ENCODE results near the gene DNAH9. TPM values are rescaled to one million over a fixed set of nuclear protein-coding genes. Genes with fewer than 3 reads are reported as not detected.

The DNAH9 gene
- polyA plus RNA-seq, 1 donor (not counting 4 experiments of a cell fraction or from before 2014, with no cell fraction given) = 0.42 TPM

GRCh38 chr17:11692688-11693087, 94.4 kb downstream of the DNAH9 start:
- Histone ChIP-seq H4K20me1 (ENCODE audit: control insufficient read depth, extremely low read depth, insufficient read depth, low read length) (no peaks in the 10 kb centered on the region), H3K9me1 (ENCODE audit: control insufficient read depth, extremely low read depth, insufficient read depth, low read length) (no peaks in the 10 kb centered on the region), H3K4me2 (ENCODE audit: control insufficient read depth, extremely low read depth, insufficient read depth, low read depth, low read length) (no peak overlapping the region), H3K36me3 (ENCODE audit: control insufficient read depth in 2 of 2, extremely low read depth in 1 of 2, insufficient read depth in 2 of 2, low read length in 2 of 2) (no peaks in the 10 kb centered on the region), H3K4me3 (ENCODE audit: control insufficient read depth in 2 of 3, extremely low read depth in 1 of 3, insufficient read depth in 2 of 3, low read depth in 1 of 3, low read length in 3 of 3) (no peak overlapping the region), H3K9ac (ENCODE audit: control insufficient read depth, extremely low read depth, insufficient read depth, low read length) (no peak overlapping the region), H3K27me3 (ENCODE audit: control insufficient read depth, extremely low read depth, insufficient read depth, low read length) (no peaks in the 10 kb centered on the region), H3K4me1 (ENCODE audit: control insufficient read depth, extremely low read depth, insufficient read depth, low read length) (no peaks in the 10 kb centered on the region), H3K9me3 (ENCODE audit: control insufficient read depth, low read depth, low read length) (no peaks in the 10 kb centered on the region), H3K27ac (ENCODE audit: control insufficient read depth, insufficient read depth, low read length) (no peak overlapping the region), H3K79me2 (ENCODE audit: control insufficient read depth, insufficient read depth, low read length) (no peaks in the 10 kb centered on the region), H2AFZ (ENCODE audit: control insufficient read depth, low read length) (no peak overlapping the region)
- FAIRE-seq (no peak), DNase-seq (ENCODE audit: low read depth, low spot score) (no peak)
- dilution Hi-C loops (cut with MboI; ENCODE audit: extremely low pct_ligation_motif_present, low sequenced_read_pairs) = no loop called here
- TF ChIP-seq CTCF (optimal IDR thresholded peaks at IDR 0.05 in 1 of 3, IDR thresholded peaks at IDR 0.05 in 1 of 3, conservative IDR thresholded peaks at IDR 0.05 in 1 of 3; ENCODE audit: extremely low read depth in 1 of 3, insufficient read depth in 2 of 3, low read length in 3 of 3) = no peak
- TF ChIP-seq EZH2 (IDR thresholded peaks at IDR 0.05; ENCODE audit: low read length) = no peak

- H3K4me1 ChIP-seq (ENCODE audit: control insufficient read depth, extremely low read depth, insufficient read depth, low read length) = no peaks in the 10 kb centered on the region
- FAIRE-seq = no peak
- H3K4me2 ChIP-seq (ENCODE audit: control insufficient read depth, extremely low read depth, insufficient read depth, low read depth, low read length) = no peak overlapping the region
- no peak overlapping the region for H3K9ac ChIP-seq (ENCODE audit: control insufficient read depth, extremely low read depth, insufficient read depth, low read length)
- H3K4me3 ChIP-seq (ENCODE audit: control insufficient read depth in 2 of 3, extremely low read depth in 1 of 3, insufficient read depth in 2 of 3, low read depth in 1 of 3, low read length in 3 of 3) = no peak overlapping the region
- H3K27me3 ChIP-seq (ENCODE audit: control insufficient read depth, extremely low read depth, insufficient read depth, low read length) = no peaks in the 10 kb centered on the region
- no peak for TF ChIP-seq EZH2 (IDR thresholded peaks at IDR 0.05; ENCODE audit: low read length)
- TF ChIP-seq CTCF (optimal IDR thresholded peaks at IDR 0.05 in 1 of 3, IDR thresholded peaks at IDR 0.05 in 1 of 3, conservative IDR thresholded peaks at IDR 0.05 in 1 of 3; ENCODE audit: extremely low read depth in 1 of 3, insufficient read depth in 2 of 3, low read length in 3 of 3) = no peak
- H2AFZ ChIP-seq (ENCODE audit: control insufficient read depth, low read length) = no peak overlapping the region
- no peaks in the 10 kb centered on the region for H3K79me2 ChIP-seq (ENCODE audit: control insufficient read depth, insufficient read depth, low read length)
- no peaks in the 10 kb centered on the region for H3K9me3 ChIP-seq (ENCODE audit: control insufficient read depth, low read depth, low read length)
- dilution Hi-C loops (cut with MboI; ENCODE audit: extremely low pct_ligation_motif_present, low sequenced_read_pairs) = no loop called here
- no peak for DNase-seq (ENCODE audit: low read depth, low spot score)
- no peaks in the 10 kb centered on the region for H4K20me1 ChIP-seq (ENCODE audit: control insufficient read depth, extremely low read depth, insufficient read depth, low read length)
- H3K9me1 ChIP-seq (ENCODE audit: control insufficient read depth, extremely low read depth, insufficient read depth, low read length) = no peaks in the 10 kb centered on the region
- no peaks in the 10 kb centered on the region for H3K36me3 ChIP-seq (ENCODE audit: control insufficient read depth in 2 of 2, extremely low read depth in 1 of 2, insufficient read depth in 2 of 2, low read length in 2 of 2)
- no peak overlapping the region for H3K27ac ChIP-seq (ENCODE audit: control insufficient read depth, insufficient read depth, low read length)
These were observed 95.0 kb downstream of the DNAH9 start for GRCh38 chr17:11693284-11693683.
